ENCODE results near the gene TNFAIP8.

DNA sequence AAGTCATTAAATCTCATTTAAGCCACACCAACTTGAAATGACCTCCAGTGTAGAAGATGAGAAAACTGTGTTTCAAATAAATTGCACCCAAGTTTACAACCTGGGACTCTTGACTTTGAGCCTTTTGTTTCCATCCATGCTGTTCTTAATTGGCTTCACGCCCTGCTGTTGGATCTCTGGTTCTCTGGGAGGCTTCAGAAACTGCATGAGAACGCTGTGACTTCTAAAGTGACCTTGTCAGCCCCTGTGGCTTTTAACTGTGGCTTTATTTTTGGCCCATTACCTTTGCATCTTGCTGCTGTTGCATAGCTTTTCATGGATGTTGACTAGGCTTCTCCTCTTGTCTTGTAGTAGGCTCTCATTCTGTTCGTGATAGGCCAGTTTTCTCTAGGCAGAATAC, 29.3 kb downstream of the TNFAIP8 start:
- TF ChIP-seq, protein P1, sequence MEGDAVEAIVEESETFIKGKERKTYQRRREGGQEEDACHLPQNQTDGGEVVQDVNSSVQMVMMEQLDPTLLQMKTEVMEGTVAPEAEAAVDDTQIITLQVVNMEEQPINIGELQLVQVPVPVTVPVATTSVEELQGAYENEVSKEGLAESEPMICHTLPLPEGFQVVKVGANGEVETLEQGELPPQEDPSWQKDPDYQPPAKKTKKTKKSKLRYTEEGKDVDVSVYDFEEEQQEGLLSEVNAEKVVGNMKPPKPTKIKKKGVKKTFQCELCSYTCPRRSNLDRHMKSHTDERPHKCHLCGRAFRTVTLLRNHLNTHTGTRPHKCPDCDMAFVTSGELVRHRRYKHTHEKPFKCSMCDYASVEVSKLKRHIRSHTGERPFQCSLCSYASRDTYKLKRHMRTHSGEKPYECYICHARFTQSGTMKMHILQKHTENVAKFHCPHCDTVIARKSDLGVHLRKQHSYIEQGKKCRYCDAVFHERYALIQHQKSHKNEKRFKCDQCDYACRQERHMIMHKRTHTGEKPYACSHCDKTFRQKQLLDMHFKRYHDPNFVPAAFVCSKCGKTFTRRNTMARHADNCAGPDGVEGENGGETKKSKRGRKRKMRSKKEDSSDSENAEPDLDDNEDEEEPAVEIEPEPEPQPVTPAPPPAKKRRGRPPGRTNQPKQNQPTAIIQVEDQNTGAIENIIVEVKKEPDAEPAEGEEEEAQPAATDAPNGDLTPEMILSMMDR (IDR thresholded peaks at IDR 0.05) = no peak
- no peak for TF ChIP-seq POLR2A (IDR thresholded peaks at IDR 0.05; ENCODE audit: low read depth)
- TF ChIP-seq EP300 (IDR thresholded peaks at IDR 0.05) = no peak

Measured in esophagus muscularis mucosa (tissue), 4 donors.